Measurements from ENCODE around the gene TTC7B.

- TF ChIP-seq CTCF (IDR thresholded peaks at IDR 0.05) (no peak), POLR2AphosphoS5 (IDR thresholded peaks at IDR 0.05; ENCODE audit: low read depth, low read length) (no peak), REST (IDR thresholded peaks at IDR 0.05; ENCODE audit: insufficient read depth in 1 of 2, low read depth in 2 of 2, low read length in 1 of 2) (no peak)
Measured at GRCh38 chr14:90575781-90576180, 240.4 kb downstream of the TTC7B start.
